SK-N-SH treated with all-trans-retinoic acid at 6 μM for 48 hours (cell line): ENCODE data around the gene HECTD4.

ENCODE experiments used
- ATAC-seq: fragments of 200-7000 bp; cut with Tn5 transposase; 3 replicates; pipeline ENCODE4 v1.9.1; 2020; ENCODE audit warnings: mild to moderate bottlenecking, moderate library complexity
- ARNTL ChIP-seq: fragments of 450-650 bp; formaldehyde crosslinking; IDR thresholded peaks from 2 replicates; pipeline ENCODE4 v1.5.0; 2020; ENCODE audit warnings: low read depth, mild to moderate bottlenecking, moderate library complexity, borderline replicate concordance
- BACH2 ChIP-seq: fragments of 250-450 bp; sonication (Bioruptor Pico); IDR thresholded peaks from 2 replicates; pipeline ENCODE4 v1.9.0; 2021; ENCODE audit warnings: mild to moderate bottlenecking, borderline replicate concordance
- CSDC2 ChIP-seq: fragments of 250-450 bp; sonication (Bioruptor Pico); IDR thresholded peaks from 2 replicates; pipeline ENCODE4 v1.5.0; 2020; ENCODE audit warnings: mild to moderate bottlenecking, moderate library complexity
- CSRNP3 ChIP-seq: fragments of 250-450 bp; sonication (Bioruptor Pico); IDR thresholded peaks from 2 replicates; pipeline ENCODE4 v1.5.1; 2021; ENCODE audit warnings: mild to moderate bottlenecking, moderate library complexity
- ESRRG ChIP-seq: fragments of 250-450 bp; sonication (Bioruptor Pico); IDR thresholded peaks from 2 replicates; pipeline ENCODE4 v1.6.1; 2021; ENCODE audit warnings: mild to moderate bottlenecking
- GLIS3 ChIP-seq: fragments of 250-450 bp; sonication (Bioruptor Pico); IDR thresholded peaks from 2 replicates; pipeline ENCODE4 v1.5.0; 2020; ENCODE audit warnings: mild to moderate bottlenecking, moderate library complexity
- ISL1 ChIP-seq: fragments of 250-450 bp; sonication (Bioruptor Pico); IDR thresholded peaks from 2 replicates; pipeline ENCODE4 v2.1.2; 2022; ENCODE audit warnings: mild to moderate bottlenecking, moderate library complexity
- OSR1 ChIP-seq: fragments of 250-450 bp; sonication (Bioruptor Pico); IDR thresholded peaks from 2 replicates; pipeline ENCODE4 v1.8.0; 2022; ENCODE audit warnings: moderate library complexity, mild to moderate bottlenecking, inconsistent platforms
- PATZ1 ChIP-seq: fragments of 250-450 bp; sonication (Bioruptor Pico); IDR thresholded peaks from 2 replicates; pipeline ENCODE4 v1.8.0; 2020; ENCODE audit warnings: mild to moderate bottlenecking, moderate library complexity, borderline replicate concordance
- POU6F1 ChIP-seq: fragments of 250-450 bp; sonication (Bioruptor Pico); IDR thresholded peaks from 2 replicates; pipeline ENCODE4 v1.8.0; 2021; ENCODE audit warnings: low read depth, mild to moderate bottlenecking, moderate library complexity, borderline replicate concordance
- PPARA ChIP-seq: fragments of 250-450 bp; sonication (Bioruptor Pico); IDR thresholded peaks from 2 replicates; pipeline ENCODE4 v1.5.0; 2020; ENCODE audit warnings: mild to moderate bottlenecking, borderline replicate concordance
- RARB ChIP-seq: fragments of 250-450 bp; sonication (Bioruptor Pico); IDR thresholded peaks from 2 replicates; pipeline ENCODE4 v1.8.0; 2021; ENCODE audit warnings: mild to moderate bottlenecking, moderate library complexity
- SNAI2 ChIP-seq: fragments of 250-450 bp; sonication (Bioruptor Pico); IDR thresholded peaks from 2 replicates; pipeline ENCODE4 v1.5.0; 2020; ENCODE audit warnings: mild to moderate bottlenecking, moderate library complexity
- TCF4 ChIP-seq: fragments of 250-450 bp; sonication (Bioruptor Pico); IDR thresholded peaks from 2 replicates; pipeline ENCODE4 v1.8.0; 2021; ENCODE audit warnings: mild to moderate bottlenecking, moderate library complexity, borderline replicate concordance
- TOX ChIP-seq: fragments of 250-450 bp; sonication (Bioruptor Pico); IDR thresholded peaks from 2 replicates; pipeline ENCODE4 v1.8.0; 2021; ENCODE audit warnings: mild to moderate bottlenecking, moderate library complexity, borderline replicate concordance
- TSHZ2 ChIP-seq: fragments of 250-450 bp; sonication (Bioruptor Pico); IDR thresholded peaks from 2 replicates; pipeline ENCODE4 v1.5.0; 2020; ENCODE audit warnings: mild to moderate bottlenecking, moderate library complexity
- ZC3H10 ChIP-seq: fragments of 250-450 bp; sonication (Bioruptor Pico); IDR thresholded peaks from 2 replicates; pipeline ENCODE4 v1.5.1; 2021; ENCODE audit warnings: mild to moderate bottlenecking, moderate library complexity
- ZFP3 ChIP-seq: fragments of 250-450 bp; sonication (Bioruptor Pico); IDR thresholded peaks from 2 replicates; pipeline ENCODE4 v1.5.0; 2020; ENCODE audit warnings: mild to moderate bottlenecking, moderate library complexity
- ZFP30 ChIP-seq: fragments of 450-650 bp; formaldehyde crosslinking; IDR thresholded peaks from 2 replicates; pipeline ENCODE4 v1.5.0; 2022; ENCODE audit warnings: mild to moderate bottlenecking, moderate library complexity
- ZNF565 ChIP-seq: fragments of 450-650 bp; formaldehyde crosslinking; conservative IDR thresholded peaks from 2 replicates; pipeline ENCODE4 v1.5.0; 2020; ENCODE audit warnings: low read depth, mild to moderate bottlenecking, moderate library complexity
- ZNF70 ChIP-seq: fragments of 450-650 bp; formaldehyde crosslinking; IDR thresholded peaks from 2 replicates; pipeline ENCODE4 v1.5.0; 2020; ENCODE audit warnings: mild to moderate bottlenecking, moderate library complexity
- ZNF8 ChIP-seq: fragments of 450-650 bp; formaldehyde crosslinking; IDR thresholded peaks from 2 replicates; pipeline ENCODE4 v1.5.0; 2020; ENCODE audit warnings: mild to moderate bottlenecking, moderate library complexity

HECTD4 gene

GRCh38 chr12:112325622-112326207 is 56.5 kb downstream of the HECTD4 start:
- TF ChIP-seq SNAI2 (CRISPR knock-in tag) (no peak), PATZ1 (CRISPR knock-in tag) (no peak), OSR1 (CRISPR knock-in tag) (no peak), ISL1 (no peak), ZFP30 (CRISPR knock-in tag) (no peak), ESRRG (CRISPR knock-in tag) (no peak), TCF4 (CRISPR knock-in tag) (no peak), ZNF70 (CRISPR knock-in tag) (no peak), ZNF565 (CRISPR knock-in tag) (no peak), ZNF8 (CRISPR knock-in tag) (no peak), ZC3H10 (CRISPR knock-in tag) (no peak), TOX (CRISPR knock-in tag) (no peak)
- no peak for ATAC-seq

GRCh38 chr12:112325157-112325556 is 57.1 kb downstream of the HECTD4 start:
- no peak for TF ChIP-seq SNAI2 (CRISPR knock-in tag)
- no peak; the same call in 1 of the 2 replicates for TF ChIP-seq ISL1
- TF ChIP-seq RARB (CRISPR knock-in tag) = no peak
- no peak for TF ChIP-seq ZFP3 (CRISPR knock-in tag)
- no peak for TF ChIP-seq GLIS3 (CRISPR knock-in tag)
- TF ChIP-seq CSRNP3 (CRISPR knock-in tag) = no peak
- TF ChIP-seq TOX (CRISPR knock-in tag) = no peak
- no peak for TF ChIP-seq ARNTL (CRISPR knock-in tag)
- TF ChIP-seq TSHZ2 (CRISPR knock-in tag) = no peak
- no peak for TF ChIP-seq ZC3H10 (CRISPR knock-in tag)
- no peak for TF ChIP-seq ZFP30 (CRISPR knock-in tag)
- no peak for ATAC-seq

- no peak for TF ChIP-seq ZNF565 (CRISPR knock-in tag)
- TF ChIP-seq OSR1 (CRISPR knock-in tag) = no peak
- no peak for TF ChIP-seq CSRNP3 (CRISPR knock-in tag)
- no peak for TF ChIP-seq ESRRG (CRISPR knock-in tag)
- TF ChIP-seq SNAI2 (CRISPR knock-in tag) = no peak
- no peak for TF ChIP-seq ZNF8 (CRISPR knock-in tag)
- TF ChIP-seq ISL1 = no peak
- no peak for TF ChIP-seq CSDC2
- TF ChIP-seq ZNF70 (CRISPR knock-in tag) = no peak
- ATAC-seq = no peak
Observed at GRCh38 chr12:112322882-112323547, 59.2 kb downstream of the HECTD4 start.

GRCh38 chr12:112322441-112322840 is 59.8 kb downstream of the HECTD4 start:
- no peak for ATAC-seq
- no peak for TF ChIP-seq SNAI2 (CRISPR knock-in tag)
- no peak for TF ChIP-seq ZNF70 (CRISPR knock-in tag)
- TF ChIP-seq ZNF565 (CRISPR knock-in tag) = no peak
- no peak for TF ChIP-seq TSHZ2 (CRISPR knock-in tag)
- no peak for TF ChIP-seq TOX (CRISPR knock-in tag)
- TF ChIP-seq TCF4 (CRISPR knock-in tag) = no peak
- TF ChIP-seq ARNTL (CRISPR knock-in tag) = no peak
- no peak for TF ChIP-seq ZFP3 (CRISPR knock-in tag)
- TF ChIP-seq POU6F1 = no peak
- no peak for TF ChIP-seq RARB (CRISPR knock-in tag)
- TF ChIP-seq PPARA (CRISPR knock-in tag) = no peak
- no peak for TF ChIP-seq BACH2 (CRISPR knock-in tag)
